ENCODE data around the gene ADAMTS17. TPM values are rescaled to one million over a fixed set of nuclear protein-coding genes. Genes with fewer than 3 reads are reported as not detected.

ADAMTS17 gene
- total RNA-seq, 1 experiment from 2014 or later = 3.2 TPM

- no TSS peak for BruUV-seq (replicated peaks)
- H3K9me2 ChIP-seq (ENCODE audit: insufficient read depth) = no peaks in the 10 kb centered on the region
- peaks cover 10% of the 10 kb centered on the region for H3K4me1 ChIP-seq (replicated peaks; ENCODE audit: insufficient read depth)
- no peak for DNase-seq
- no peaks in the 10 kb centered on the region for H3K79me2 ChIP-seq (ENCODE audit: low read depth)
- H3K27me3 ChIP-seq (ENCODE audit: insufficient read depth, low read depth) = no peaks in the 10 kb centered on the region
- H3F3A ChIP-seq (ENCODE audit: insufficient read depth, low read depth) = peaks cover 5% of the 10 kb centered on the region; the same call in 1 of the 2 replicates
- intact Hi-C loops (cut with micrococcal nuclease; ENCODE audit: unreplicated experiment) = no loop called here
- peaks cover under 1% of the 10 kb centered on the region; the same call in 1 of the 2 replicates for H3K9me3 ChIP-seq (ENCODE audit: insufficient read depth, low read depth)
- CTCF ChIA-PET = no interaction called here
- H2AFZ ChIP-seq = no peak overlapping the region
- POLR2A ChIA-PET (ENCODE audit: unreplicated experiment) = no interaction called here
- H3K36me3 ChIP-seq (ENCODE audit: low read depth) = no peaks in the 10 kb centered on the region
- no peaks in the 10 kb centered on the region for H4K20me1 ChIP-seq (ENCODE audit: insufficient read depth)
- no peak overlapping the region for H3K27ac ChIP-seq
- no peak for TF ChIP-seq EZH2 (IDR thresholded peaks at IDR 0.05; ENCODE audit: low read depth)
- TF ChIP-seq, protein P1, sequence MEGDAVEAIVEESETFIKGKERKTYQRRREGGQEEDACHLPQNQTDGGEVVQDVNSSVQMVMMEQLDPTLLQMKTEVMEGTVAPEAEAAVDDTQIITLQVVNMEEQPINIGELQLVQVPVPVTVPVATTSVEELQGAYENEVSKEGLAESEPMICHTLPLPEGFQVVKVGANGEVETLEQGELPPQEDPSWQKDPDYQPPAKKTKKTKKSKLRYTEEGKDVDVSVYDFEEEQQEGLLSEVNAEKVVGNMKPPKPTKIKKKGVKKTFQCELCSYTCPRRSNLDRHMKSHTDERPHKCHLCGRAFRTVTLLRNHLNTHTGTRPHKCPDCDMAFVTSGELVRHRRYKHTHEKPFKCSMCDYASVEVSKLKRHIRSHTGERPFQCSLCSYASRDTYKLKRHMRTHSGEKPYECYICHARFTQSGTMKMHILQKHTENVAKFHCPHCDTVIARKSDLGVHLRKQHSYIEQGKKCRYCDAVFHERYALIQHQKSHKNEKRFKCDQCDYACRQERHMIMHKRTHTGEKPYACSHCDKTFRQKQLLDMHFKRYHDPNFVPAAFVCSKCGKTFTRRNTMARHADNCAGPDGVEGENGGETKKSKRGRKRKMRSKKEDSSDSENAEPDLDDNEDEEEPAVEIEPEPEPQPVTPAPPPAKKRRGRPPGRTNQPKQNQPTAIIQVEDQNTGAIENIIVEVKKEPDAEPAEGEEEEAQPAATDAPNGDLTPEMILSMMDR (conservative IDR thresholded peaks at IDR 0.05) = no peak
- H3K4me3 ChIP-seq = no peak overlapping the region
- no peak overlapping the region for H3K4me2 ChIP-seq
Observed at GRCh38 chr15:100032358-100033085, 309.3 kb downstream of the ADAMTS17 start.

DNA sequence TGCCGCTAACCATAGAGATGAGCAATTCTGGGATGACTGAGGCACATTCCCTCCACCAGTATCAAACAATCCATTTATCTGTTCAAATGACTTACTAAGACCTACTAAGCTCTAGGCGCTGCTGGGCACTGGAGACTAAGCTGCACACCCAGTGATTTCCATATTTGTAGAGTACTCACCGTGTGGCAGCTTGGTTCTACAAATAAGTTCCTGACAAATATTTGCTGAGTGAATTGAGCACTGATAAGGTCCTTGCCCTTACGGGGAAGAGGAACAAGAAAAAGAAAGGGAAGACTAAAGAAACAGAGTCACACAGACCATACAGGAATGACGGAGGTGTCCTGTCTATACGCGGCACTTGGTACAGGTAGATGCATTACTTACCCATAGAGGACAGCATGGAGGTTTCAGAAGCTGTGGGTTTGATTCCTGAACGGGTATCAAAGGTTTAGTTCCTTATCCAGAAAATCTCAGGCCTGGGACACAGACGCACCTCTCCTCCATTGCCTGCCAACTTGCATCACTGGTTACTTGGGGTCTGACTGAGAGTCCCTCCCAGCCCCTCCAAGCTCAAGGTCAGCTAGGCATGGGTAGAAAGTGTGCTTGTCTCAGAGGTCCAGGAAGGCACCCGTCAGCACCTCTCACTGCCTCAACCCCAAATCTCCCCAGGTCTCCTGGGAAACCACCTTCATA is 310.0 kb downstream of the ADAMTS17 start:
- no peak for DNase-seq
- intact Hi-C loops (cut with micrococcal nuclease; ENCODE audit: unreplicated experiment) = no loop called here
- Histone ChIP-seq H3K4me1 (replicated peaks; ENCODE audit: insufficient read depth) (peaks cover 10% of the 10 kb centered on the region), H3K36me3 (ENCODE audit: low read depth) (no peaks in the 10 kb centered on the region), H2AFZ (no peak overlapping the region), H3K27ac (no peak overlapping the region), H3K9me2 (ENCODE audit: insufficient read depth) (no peaks in the 10 kb centered on the region), H3K27me3 (ENCODE audit: insufficient read depth, low read depth) (no peaks in the 10 kb centered on the region), H3K79me2 (ENCODE audit: low read depth) (no peaks in the 10 kb centered on the region), H3K4me2 (no peak overlapping the region), H3K9me3 (ENCODE audit: insufficient read depth, low read depth) (peaks cover 7% of the 10 kb centered on the region; the same call in 1 of the 2 replicates), H4K20me1 (ENCODE audit: insufficient read depth) (no peaks in the 10 kb centered on the region), H3K4me3 (no peak overlapping the region), H3F3A (ENCODE audit: insufficient read depth, low read depth) (peaks cover 5% of the 10 kb centered on the region; the same call in 1 of the 2 replicates)
- ChIA-PET CTCF (no interaction called here), POLR2A (ENCODE audit: unreplicated experiment) (no interaction called here)
- no TSS peak for BruUV-seq (replicated peaks)
- no peak for TF ChIP-seq EZH2 (IDR thresholded peaks at IDR 0.05; ENCODE audit: low read depth)
- TF ChIP-seq, protein P1 (conservative IDR thresholded peaks at IDR 0.05) = no peak

GRCh38 chr15:100030586-100031229 is 311.1 kb downstream of the ADAMTS17 start:
- Histone ChIP-seq H3K4me3 (no peak overlapping the region), H4K20me1 (ENCODE audit: insufficient read depth) (no peaks in the 10 kb centered on the region), H3K9me3 (ENCODE audit: insufficient read depth, low read depth) (peaks cover 8% of the 10 kb centered on the region; the same call in 1 of the 2 replicates), H3K79me2 (ENCODE audit: low read depth) (no peaks in the 10 kb centered on the region), H3K9me2 (ENCODE audit: insufficient read depth) (no peaks in the 10 kb centered on the region), H3K36me3 (ENCODE audit: low read depth) (no peaks in the 10 kb centered on the region), H3K27ac (no peak overlapping the region), H3F3A (ENCODE audit: insufficient read depth, low read depth) (peaks cover 5% of the 10 kb centered on the region; the same call in 1 of the 2 replicates), H2AFZ (no peak overlapping the region), H3K4me2 (no peak overlapping the region), H3K27me3 (ENCODE audit: insufficient read depth, low read depth) (no peaks in the 10 kb centered on the region), H3K4me1 (replicated peaks; ENCODE audit: insufficient read depth) (peaks cover 10% of the 10 kb centered on the region)
- DNase-seq = no peak
- TF ChIP-seq, protein P1 (conservative IDR thresholded peaks at IDR 0.05) = no peak
- no peak for TF ChIP-seq EZH2 (IDR thresholded peaks at IDR 0.05; ENCODE audit: low read depth)
- ChIA-PET POLR2A (ENCODE audit: unreplicated experiment) (no interaction called here), CTCF (no interaction called here)
- no TSS peak for BruUV-seq (replicated peaks)
- intact Hi-C loops (cut with micrococcal nuclease; ENCODE audit: unreplicated experiment) = no loop called here
